Mesendoderm (in vitro differentiated cells): ENCODE measurements around the gene RIPOR3.
"Not testable (repeated sequence)": the region's sequence is repeated elsewhere in the genome, so short reads cannot be mapped to it uniquely, and the experiment has no call there.

Source experiments
- DNase-seq: peaks from one replicate; pipeline ENCODE4 v3.0.0; 2013
- H2AK5ac ChIP-seq: 2 replicates; pipeline ENCODE4 v1.6.1; 2013; ENCODE audit warnings: low read length, inconsistent platforms
- H2BK120ac ChIP-seq: 2 replicates; pipeline ENCODE4 v1.6.1; 2013; ENCODE audit warnings: low read depth, mild to moderate bottlenecking, low read length, moderate library complexity, mixed read lengths
- H2BK15ac ChIP-seq: replicated peaks from 2 replicates; pipeline ENCODE4 v1.6.1; 2013; ENCODE audit warnings: low read depth, mild to moderate bottlenecking, moderate library complexity
- H2BK5ac ChIP-seq: 2 replicates; pipeline ENCODE4 v1.6.1; 2013; ENCODE audit warnings: low read length, inconsistent platforms
- H3K18ac ChIP-seq: 2 replicates; pipeline ENCODE4 v1.6.1; 2013; ENCODE audit warnings: mild to moderate bottlenecking, low read length, mixed read lengths
- H3K23ac ChIP-seq: one replicate; pipeline ENCODE4 v1.6.1; 2013; ENCODE audit warnings: low read length
- H3K27ac ChIP-seq: 2 replicates; pipeline ENCODE4 v1.5.1; 2013; ENCODE audit warnings: low read depth, mild to moderate bottlenecking, inconsistent platforms, low read length, moderate library complexity
- H3K27me3 ChIP-seq: 2 replicates; pipeline ENCODE4 v1.6.1; 2013; ENCODE audit warnings: low read length, control low read depth, mild to moderate bottlenecking, inconsistent platforms; ENCODE audit not compliant: insufficient read depth, poor library complexity
- H3K36me3 ChIP-seq: 2 replicates; pipeline ENCODE4 v1.6.1; 2013; ENCODE audit warnings: low read length, inconsistent platforms; ENCODE audit not compliant: control insufficient read depth, insufficient read depth
- H3K4ac ChIP-seq: one replicate; pipeline ENCODE4 v1.6.1; 2013; ENCODE audit warnings: low read depth, mild to moderate bottlenecking, low read length, moderate library complexity
- H3K4me1 ChIP-seq: 2 replicates; pipeline ENCODE4 v1.6.1; 2013; ENCODE audit warnings: low read depth, low read length, inconsistent platforms; ENCODE audit not compliant: control insufficient read depth
- H3K4me2 ChIP-seq: 2 replicates; pipeline ENCODE4 v1.6.1; 2013; ENCODE audit warnings: low read length
- H3K4me3 ChIP-seq: 2 replicates; pipeline ENCODE4 v1.5.1; 2013; ENCODE audit warnings: mild to moderate bottlenecking, low read length
- H3K56ac ChIP-seq: one replicate; pipeline ENCODE4 v1.6.1; 2013; ENCODE audit warnings: low read length
- H3K79me1 ChIP-seq: 2 replicates; pipeline ENCODE4 v1.6.1; 2013; ENCODE audit warnings: low read length, inconsistent platforms
- H3K79me2 ChIP-seq: 2 replicates; pipeline ENCODE4 v1.6.1; 2013; ENCODE audit warnings: mild to moderate bottlenecking, low read length; ENCODE audit not compliant: control insufficient read depth, insufficient read depth
- H3K9ac ChIP-seq: 2 replicates; pipeline ENCODE4 v1.6.1; 2013; ENCODE audit warnings: low read length, inconsistent platforms
- H4K5ac ChIP-seq: one replicate; pipeline ENCODE4 v1.6.1; 2013; ENCODE audit warnings: low read length
- H4K8ac ChIP-seq: one replicate; pipeline ENCODE4 v1.6.1; 2013; ENCODE audit warnings: low read depth, mild to moderate bottlenecking, control low read depth, low read length, moderate library complexity
- WGBS: extraction: QIAGEN DNeasy Blood & Tissue Kit; methylation state at CpG from one replicate; pipeline ENCODE4 v1.1.7; 2013; ENCODE audit warnings: low lambda C conversion rate, missing lambda C conversion rate; ENCODE audit not compliant: insufficient coverage; ENCODE audit errors: extremely low coverage; 5-methylcytosine and 5-hydroxymethylcytosine counted together

Gene RIPOR3

GRCh38 chr20:50679753-50680104 lies 11.6 kb downstream of the RIPOR3 start:
- DNase-seq: no peak
- no peaks in the 10 kb centered on the region for H3K36me3 ChIP-seq
- no peak overlapping the region for H2BK120ac ChIP-seq
- no peak overlapping the region for H2BK5ac ChIP-seq
- no peak overlapping the region for H3K9ac ChIP-seq
- H3K18ac ChIP-seq: no peak overlapping the region
- no peaks in the 10 kb centered on the region for H3K4me1 ChIP-seq
- H3K27ac ChIP-seq: no peak overlapping the region
- H2BK15ac ChIP-seq: no peak overlapping the region
- H4K8ac ChIP-seq: no peak overlapping the region
- H2AK5ac ChIP-seq: no peak overlapping the region
- no peak overlapping the region for H3K56ac ChIP-seq
- H3K23ac ChIP-seq: no peak overlapping the region
- H3K79me1 ChIP-seq: no peaks in the 10 kb centered on the region
- H3K27me3 ChIP-seq: no peaks in the 10 kb centered on the region
- H4K5ac ChIP-seq: no peak overlapping the region
- no CpG with 5 or more reads among the region's 5 CpGs for WGBS
- H3K4me2 ChIP-seq: no peak overlapping the region
- no peak overlapping the region for H3K4me3 ChIP-seq
- H3K79me2 ChIP-seq: no peaks in the 10 kb centered on the region
- H3K4ac ChIP-seq: no peak overlapping the region

GRCh38 chr20:50678169-50678898 lies 13.0 kb downstream of the RIPOR3 start:
- Histone ChIP-seq H3K4me2 (no peak overlapping the region), H3K4me3 (no peak overlapping the region), H2BK120ac (no peak overlapping the region), H3K4ac (no peak overlapping the region), H3K18ac (no peak overlapping the region), H2AK5ac (no peak overlapping the region), H3K56ac (no peak overlapping the region), H4K8ac (no peak overlapping the region), H3K27ac (no peak overlapping the region), H4K5ac (no peak overlapping the region), H2BK15ac (no peak overlapping the region), H3K36me3 (no peaks in the 10 kb centered on the region), H3K9ac (no peak overlapping the region), H3K23ac (no peak overlapping the region), H3K79me1 (no peaks in the 10 kb centered on the region), H3K27me3 (no peaks in the 10 kb centered on the region), H3K79me2 (no peaks in the 10 kb centered on the region), H2BK5ac (no peak overlapping the region), H3K4me1 (no peaks in the 10 kb centered on the region)
- no CpG with 5 or more reads among the region's 8 CpGs for WGBS
- no peak for DNase-seq

- Histone ChIP-seq H3K4me3 (no peak overlapping the region), H2BK15ac (no peak overlapping the region), H3K27ac (no peak overlapping the region), H3K36me3 (no peaks in the 10 kb centered on the region), H3K4me2 (no peak overlapping the region), H3K4me1 (no peaks in the 10 kb centered on the region), H2BK120ac (no peak overlapping the region), H3K79me1 (no peaks in the 10 kb centered on the region), H2BK5ac (no peak overlapping the region), H4K8ac (no peak overlapping the region), H3K56ac (no peak overlapping the region), H3K18ac (no peak overlapping the region), H3K79me2 (no peaks in the 10 kb centered on the region), H4K5ac (no peak overlapping the region), H3K23ac (no peak overlapping the region), H3K27me3 (no peaks in the 10 kb centered on the region), H3K9ac (no peak overlapping the region), H3K4ac (no peak overlapping the region), H2AK5ac (no peak overlapping the region)
- DNase-seq: no peak
- no CpG with 5 or more reads among the region's 4 CpGs for WGBS
Observed at GRCh38 chr20:50676858-50677257, 14.5 kb downstream of the RIPOR3 start.

DNA sequence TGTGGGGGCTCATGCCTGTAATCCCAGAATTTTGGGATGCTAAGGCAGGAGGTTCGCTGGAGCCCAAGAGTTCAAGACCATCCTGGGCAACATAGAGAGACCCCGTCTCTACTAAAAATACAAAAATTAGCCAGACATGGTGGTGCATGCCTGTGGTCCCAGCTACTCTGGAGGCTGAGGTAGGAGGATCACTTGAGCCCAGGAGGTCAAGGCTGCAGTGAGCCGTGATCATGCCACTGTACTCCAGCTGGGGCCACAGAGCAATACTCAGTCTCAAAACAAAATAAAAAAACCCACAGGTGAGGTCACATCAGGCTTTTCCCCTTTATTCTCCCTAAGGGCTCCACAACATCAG lies 15.0 kb downstream of the RIPOR3 start:
- not testable (repeated sequence) for DNase-seq, H2AK5ac ChIP-seq, H3K9ac ChIP-seq, H4K8ac ChIP-seq, H2BK120ac ChIP-seq, H3K79me1 ChIP-seq, H4K5ac ChIP-seq, H3K27me3 ChIP-seq, H3K4me2 ChIP-seq, H3K56ac ChIP-seq, H2BK15ac ChIP-seq, H2BK5ac ChIP-seq, H3K4ac ChIP-seq, H3K4me3 ChIP-seq, H3K23ac ChIP-seq, H3K36me3 ChIP-seq, H3K18ac ChIP-seq, H3K27ac ChIP-seq, H3K4me1 ChIP-seq, H3K79me2 ChIP-seq
- no CpG with 5 or more reads among the region's 3 CpGs for WGBS

DNA sequence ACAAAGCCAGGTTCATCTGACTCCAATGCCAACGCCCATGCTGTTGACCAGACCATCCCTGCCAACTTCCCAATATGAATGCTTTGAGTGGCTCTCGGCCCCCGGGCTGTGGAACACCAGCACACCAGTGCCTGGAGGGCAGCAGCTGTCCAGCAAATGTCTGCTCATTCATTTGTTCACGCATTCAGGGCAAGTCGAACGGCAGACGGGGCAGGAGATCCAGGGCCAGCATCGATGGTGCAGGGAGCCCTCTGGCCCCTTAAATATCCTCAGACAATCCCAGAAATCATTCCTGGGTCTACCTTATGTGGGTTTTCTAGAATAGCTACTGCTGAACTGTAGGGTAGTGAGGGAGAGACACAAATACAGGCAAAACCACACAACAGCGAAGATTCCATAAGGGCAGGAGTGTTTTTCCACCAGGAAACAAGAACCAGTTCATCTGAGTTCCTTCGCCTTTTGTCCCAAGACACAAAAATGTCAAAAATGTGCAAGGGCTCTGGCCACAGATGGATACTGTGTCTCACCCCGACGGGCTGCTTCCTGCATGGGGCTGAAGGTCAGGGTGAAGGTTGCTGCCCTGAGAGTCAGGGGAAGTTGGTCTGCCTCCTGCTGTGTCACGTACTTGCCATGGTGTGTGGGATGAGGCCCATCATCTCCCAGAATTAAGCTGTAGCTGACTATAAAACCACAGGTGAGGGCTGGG lies 15.5 kb downstream of the RIPOR3 start:
- Histone ChIP-seq H3K23ac (no peak overlapping the region), H2BK15ac (no peak overlapping the region), H3K79me1 (no peaks in the 10 kb centered on the region), H3K79me2 (no peaks in the 10 kb centered on the region), H3K4me3 (no peak overlapping the region), H3K27me3 (no peaks in the 10 kb centered on the region), H3K27ac (no peak overlapping the region), H3K56ac (no peak overlapping the region), H3K4me1 (no peaks in the 10 kb centered on the region), H3K18ac (no peak overlapping the region), H4K5ac (no peak overlapping the region), H2BK5ac (no peak overlapping the region), H2AK5ac (no peak overlapping the region), H3K36me3 (no peaks in the 10 kb centered on the region), H3K4me2 (no peak overlapping the region), H4K8ac (no peak overlapping the region), H2BK120ac (no peak overlapping the region), H3K9ac (no peak overlapping the region), H3K4ac (no peak overlapping the region)
- peak; percentile 52 for DNase-seq
- no CpG with 5 or more reads among the region's 13 CpGs for WGBS
